HG03045 (cell line): ENCODE data around the gene RMND5A.
A peak's percentile ranks its signal among the peaks of the same experiment; 100 is the strongest.

Experiments
- ATAC-seq: cut with Tn5 transposase; IDR thresholded peaks from one replicate; pipeline ENCODE4 v1.9.1; 2021; ENCODE audit warnings: mild to moderate bottlenecking, moderate library complexity; ENCODE audit not compliant: unreplicated experiment

RMND5A gene

GRCh38 chr2:86764661-86765309, 44.7 kb downstream of the RMND5A start:
- ATAC-seq = no peak

DNA sequence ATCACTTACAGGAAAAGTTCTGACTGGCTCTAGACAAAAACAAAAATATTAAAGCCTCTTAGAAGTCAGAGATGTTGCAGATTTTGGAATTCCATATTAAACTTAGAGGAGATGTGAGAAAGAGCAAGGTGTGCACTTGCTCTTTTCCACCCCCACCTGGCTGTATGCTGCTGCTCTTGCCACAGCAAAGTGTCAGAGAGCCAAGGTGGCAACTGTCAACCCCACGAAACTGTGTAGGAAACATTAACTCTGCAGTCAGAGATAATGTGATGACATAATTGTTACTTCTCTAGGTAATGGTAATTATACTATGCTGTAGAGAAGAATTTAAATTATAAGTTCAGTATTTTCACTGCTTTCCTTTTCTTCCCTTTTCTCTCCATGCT, 45.2 kb downstream of the RMND5A start:
- no peak for ATAC-seq

DNA sequence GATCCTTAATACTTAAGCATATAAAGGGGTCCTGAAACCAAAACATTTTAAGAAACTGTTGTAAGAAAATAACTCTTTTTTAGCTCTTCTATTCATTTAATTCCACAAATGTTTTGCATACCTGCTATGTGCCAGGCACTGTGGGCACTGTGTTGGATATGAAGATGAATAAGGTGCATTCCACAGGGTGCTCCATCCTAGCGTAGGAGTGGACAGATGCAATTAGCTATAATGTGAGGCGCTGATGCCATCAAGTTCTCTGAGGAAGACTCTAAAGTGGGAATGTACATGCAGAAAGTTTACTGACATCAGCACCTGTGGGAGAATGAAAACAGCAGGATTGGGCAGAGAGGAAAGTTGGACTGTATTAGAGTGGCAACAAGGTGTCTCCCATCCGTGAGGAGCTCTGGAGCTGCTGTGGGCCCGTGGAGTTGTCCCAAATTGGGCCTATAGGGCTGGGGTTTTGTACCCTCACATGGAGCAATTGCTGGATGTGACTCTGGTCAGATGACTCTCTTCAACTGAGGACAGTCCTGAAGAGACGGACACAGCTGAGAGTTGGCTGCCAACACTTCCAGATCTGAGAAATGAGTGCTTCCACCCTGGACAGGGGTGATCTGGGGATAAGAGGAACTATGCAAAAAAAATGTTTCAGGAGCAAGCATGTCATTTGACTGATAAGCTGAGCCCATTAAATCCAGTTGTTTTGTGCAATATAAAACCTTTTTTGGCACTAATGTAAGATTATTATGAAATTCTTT, 48.3 kb downstream of the RMND5A start:
- no peak for ATAC-seq

GRCh38 chr2:86769838-86770237, 49.7 kb downstream of the RMND5A start:
- no peak for ATAC-seq

DNA sequence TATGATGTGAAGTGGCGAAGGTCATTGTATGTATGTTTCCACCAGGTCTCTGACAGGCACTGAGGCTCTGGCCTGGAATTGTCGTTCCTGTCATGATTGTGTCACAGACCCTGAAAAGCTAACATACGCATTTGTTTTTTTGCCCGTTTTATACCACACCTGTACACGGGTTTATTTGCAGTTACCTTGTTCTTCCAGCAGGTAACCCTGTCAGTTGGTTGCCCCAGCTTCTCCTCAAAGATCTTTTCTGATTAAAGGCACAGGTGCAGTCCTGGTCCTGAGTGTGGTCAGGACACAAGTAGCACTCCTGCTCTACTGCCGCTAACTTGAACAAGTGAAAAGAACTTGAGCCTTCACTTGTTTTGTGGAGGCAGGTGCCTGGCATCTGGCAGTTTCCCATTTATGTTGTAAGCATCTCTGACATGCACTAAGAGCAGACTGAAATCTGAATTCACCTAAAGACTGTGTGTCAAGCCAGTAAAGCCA, 50.8 kb downstream of the RMND5A start:
- no peak for ATAC-seq

GRCh38 chr2:86772611-86773010, 52.5 kb downstream of the RMND5A start:
- no peak for ATAC-seq

GRCh38 chr2:86774862-86775261, 54.8 kb downstream of the RMND5A start:
- ATAC-seq = no peak

- ATAC-seq = no peak
Observed at GRCh38 chr2:86775338-86775737, 55.2 kb downstream of the RMND5A start.

- no peak for ATAC-seq
Observed at GRCh38 chr2:86776532-86776931, 56.4 kb downstream of the RMND5A start.

DNA sequence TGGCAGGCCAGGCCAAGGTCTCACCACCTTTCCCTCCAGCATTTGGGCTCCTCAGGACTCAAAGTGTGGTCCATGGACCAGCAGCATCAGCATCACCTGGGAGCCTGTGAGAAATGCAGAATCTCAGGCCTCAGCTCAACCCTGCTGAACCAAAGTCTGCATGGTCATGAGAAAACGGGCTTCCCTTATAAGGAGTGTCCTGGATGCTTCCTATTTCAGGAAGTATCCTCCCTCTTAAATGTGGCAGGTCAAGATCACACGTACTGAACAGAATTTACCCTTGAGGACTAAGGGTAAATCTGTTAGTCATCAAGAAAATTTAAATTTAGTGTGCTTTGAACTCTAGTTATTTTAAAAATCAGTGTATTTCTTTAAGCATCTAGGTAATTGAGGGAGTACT, 58.9 kb downstream of the RMND5A start:
- ATAC-seq = no peak

DNA sequence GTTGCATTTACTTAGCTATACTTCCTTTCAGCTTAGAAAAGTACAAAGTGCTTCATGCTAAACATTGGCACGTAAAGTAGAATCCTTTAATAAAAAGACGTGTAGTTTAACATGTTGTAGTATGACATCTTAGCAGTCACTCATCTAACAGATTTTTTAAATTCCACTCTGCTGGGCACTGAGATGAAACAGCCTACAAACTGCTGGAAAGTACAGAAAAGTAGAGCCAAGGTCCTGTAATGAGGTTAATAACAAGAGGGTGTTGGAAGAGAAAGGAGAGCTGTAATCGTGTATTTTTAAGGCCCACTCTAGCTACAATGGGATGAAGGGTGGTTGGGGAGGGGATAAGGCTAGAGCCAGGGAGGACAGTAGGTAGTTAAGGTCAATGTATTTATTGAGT, 59.9 kb downstream of the RMND5A start:
- no peak for ATAC-seq

GRCh38 chr2:86781363-86781762, 61.3 kb downstream of the RMND5A start:
- ATAC-seq = no peak

DNA sequence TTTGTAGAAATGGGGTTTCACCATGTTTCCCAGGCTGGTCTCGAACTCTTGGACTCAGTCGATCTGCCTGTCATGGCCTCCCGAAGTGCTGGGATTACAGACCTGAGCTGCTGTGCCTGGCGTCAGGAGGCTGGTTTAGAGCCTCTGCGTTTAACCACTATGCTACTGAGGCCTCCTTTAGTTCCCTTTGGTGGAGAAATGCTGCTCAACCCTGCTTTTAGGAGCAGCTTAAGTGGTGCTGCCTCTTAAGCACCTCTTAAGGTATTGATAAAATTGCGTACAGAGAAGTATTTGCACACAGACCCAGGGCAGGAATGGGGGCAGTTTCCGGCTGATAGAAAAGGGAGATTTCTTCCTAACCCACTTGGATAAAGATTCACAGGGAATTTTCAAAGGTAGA, 62.7 kb downstream of the RMND5A start:
- ATAC-seq = no peak

- ATAC-seq = peak; percentile 92
Observed at GRCh38 chr2:86783615-86784339, 63.7 kb downstream of the RMND5A start.

GRCh38 chr2:86785456-86785855, 65.4 kb downstream of the RMND5A start:
- no peak for ATAC-seq

DNA sequence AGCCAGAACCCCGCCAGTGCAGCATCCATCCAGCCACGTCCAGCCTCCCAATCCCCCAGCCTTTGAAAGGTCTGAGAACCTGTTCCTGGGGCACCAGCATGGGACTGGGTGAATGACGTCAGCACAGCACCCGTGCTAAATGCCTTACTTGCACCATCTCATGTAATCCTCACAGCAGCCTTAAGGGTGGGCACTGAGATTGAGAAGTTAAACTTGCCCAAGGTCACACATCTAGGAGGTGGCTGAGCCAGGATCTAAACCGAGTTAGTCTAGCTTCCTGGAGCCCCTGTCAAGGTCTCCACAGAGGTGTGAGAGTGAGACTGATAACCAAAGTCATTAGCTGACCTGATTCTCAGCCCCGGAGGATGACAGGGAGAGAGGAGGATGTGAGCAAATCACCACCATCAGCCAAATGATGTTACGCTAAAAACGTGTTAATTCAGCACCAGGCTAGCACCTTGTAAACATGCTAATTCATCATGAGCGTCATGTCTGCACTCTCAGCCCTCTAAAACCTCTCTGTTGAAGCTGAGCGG, 66.0 kb downstream of the RMND5A start:
- ATAC-seq = no peak

DNA sequence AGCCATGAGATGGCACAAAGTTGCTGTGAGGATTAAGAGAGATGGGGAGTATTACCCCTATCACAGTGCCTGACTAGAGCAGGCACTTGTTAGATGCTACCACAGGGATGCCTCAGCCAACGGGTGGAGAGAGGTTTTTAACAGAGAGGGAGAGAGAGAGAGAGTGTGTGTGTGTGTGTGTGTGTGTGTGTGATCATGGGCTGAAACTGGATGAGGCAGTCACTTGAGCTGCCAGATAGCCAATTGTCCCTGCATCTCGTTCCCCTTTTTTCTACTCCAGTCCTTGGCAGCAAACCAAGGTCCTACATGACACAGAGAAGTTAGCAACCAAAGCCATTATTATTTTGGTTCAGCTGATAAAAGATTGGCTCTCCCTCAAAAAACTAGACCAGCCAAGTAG, 67.6 kb downstream of the RMND5A start:
- no peak for ATAC-seq

- ATAC-seq = no peak
Observed at GRCh38 chr2:86788165-86788564, 68.1 kb downstream of the RMND5A start.

- ATAC-seq = no peak
Observed at GRCh38 chr2:86788881-86789686, 69.0 kb downstream of the RMND5A start.

DNA sequence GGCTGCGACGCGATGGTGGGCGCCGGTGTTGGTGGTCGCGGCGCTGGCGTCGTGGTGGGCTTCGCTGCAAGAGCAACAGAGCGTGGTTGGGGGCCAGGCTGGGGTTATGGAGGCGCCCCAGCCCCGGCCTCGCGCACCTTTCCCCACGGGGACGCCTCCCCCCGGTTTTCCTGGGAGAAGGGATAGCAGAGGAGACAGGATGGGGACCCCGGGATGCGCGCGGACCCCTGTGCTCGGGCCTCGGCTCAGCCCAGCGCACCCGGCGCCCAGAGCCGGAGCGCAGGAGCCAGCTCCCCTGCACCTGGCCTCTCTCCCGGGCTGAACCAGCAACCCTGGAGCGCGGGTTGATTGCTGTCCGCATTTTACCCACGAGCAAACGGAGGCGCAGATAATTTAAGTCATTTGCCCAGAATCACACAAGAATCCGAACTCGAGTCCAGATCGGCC, 69.6 kb downstream of the RMND5A start:
- no peak for ATAC-seq
